HG03175 (cell line): ENCODE measurements around the gene HNRNPA2B1.
"Not testable (repeated sequence)": the region's sequence is repeated elsewhere in the genome, so short reads cannot be mapped to it uniquely, and the experiment has no call there.

Experiments used
- ATAC-seq: cut with Tn5 transposase; IDR thresholded peaks from one replicate; pipeline ENCODE4 v1.9.1; 2021; ENCODE audit warnings: mild to moderate bottlenecking, moderate library complexity; ENCODE audit not compliant: unreplicated experiment

Gene HNRNPA2B1

DNA sequence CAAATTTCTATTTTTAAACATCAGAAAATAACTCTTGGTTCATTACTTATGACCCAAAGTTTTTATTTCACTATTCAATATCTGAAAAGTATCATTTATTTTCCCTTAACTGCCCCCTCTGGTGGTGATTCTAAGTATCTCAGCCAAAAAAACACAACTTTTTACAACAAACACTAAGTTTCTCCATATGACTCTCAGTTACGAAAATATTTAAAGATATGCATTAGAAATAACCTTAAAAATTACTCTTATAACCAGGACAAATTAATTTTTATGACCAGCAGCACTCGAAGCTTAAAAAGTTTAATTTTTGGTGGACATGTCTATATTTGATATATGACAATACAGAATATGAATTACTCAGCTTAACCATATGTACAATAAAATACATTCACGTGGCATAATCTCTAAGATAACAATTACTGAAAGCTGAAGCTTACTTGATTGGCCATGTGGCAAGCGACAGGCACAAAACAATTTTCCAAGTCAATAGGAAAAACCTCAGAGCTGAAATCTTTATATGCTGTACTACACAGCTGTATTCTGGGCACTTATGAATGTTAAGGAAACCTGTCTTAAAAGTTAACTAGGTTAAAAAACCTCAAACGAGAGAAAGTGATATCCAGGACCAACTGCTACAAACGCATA is 2.3 kb downstream of the HNRNPA2B1 start:
- no peak for ATAC-seq

GRCh38 chr7:26197153-26198115 is 3.1 kb downstream of the HNRNPA2B1 start:
- no peak for ATAC-seq

DNA sequence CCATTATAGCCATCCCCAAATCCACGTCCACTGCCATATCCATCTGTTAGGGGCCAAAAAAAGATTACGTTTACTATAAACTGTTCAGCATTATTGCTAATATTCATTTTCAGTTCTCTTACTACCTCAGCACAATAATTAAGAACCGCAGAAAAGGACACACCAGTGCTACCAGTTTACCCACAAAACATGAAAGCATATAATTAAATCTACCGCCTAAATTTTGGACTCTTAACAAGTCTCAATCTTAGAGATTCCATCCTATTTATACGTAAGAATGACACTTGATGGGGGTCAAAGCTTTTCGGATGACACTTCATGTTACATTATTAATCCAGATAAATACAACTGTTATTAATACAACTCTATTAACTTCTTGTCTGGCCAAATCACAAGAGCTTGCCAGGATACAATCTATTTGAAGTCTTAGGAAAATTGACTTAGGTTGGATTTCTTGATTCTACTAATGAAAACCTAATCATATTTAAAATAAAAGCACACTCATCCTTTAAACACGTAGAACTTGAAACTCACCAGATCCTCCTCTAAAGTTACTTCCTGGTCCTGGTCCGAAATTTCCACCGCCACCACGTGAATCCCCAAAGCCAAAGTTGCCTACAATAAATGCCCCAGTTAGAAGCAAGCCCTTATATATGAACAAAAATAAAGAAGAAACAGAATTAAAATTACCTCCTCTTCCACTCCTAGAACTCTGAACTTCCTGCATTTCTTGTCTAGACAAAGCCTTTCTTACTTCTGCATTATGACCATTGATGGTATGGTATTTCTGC is 4.5 kb downstream of the HNRNPA2B1 start:
- ATAC-seq: no peak

DNA sequence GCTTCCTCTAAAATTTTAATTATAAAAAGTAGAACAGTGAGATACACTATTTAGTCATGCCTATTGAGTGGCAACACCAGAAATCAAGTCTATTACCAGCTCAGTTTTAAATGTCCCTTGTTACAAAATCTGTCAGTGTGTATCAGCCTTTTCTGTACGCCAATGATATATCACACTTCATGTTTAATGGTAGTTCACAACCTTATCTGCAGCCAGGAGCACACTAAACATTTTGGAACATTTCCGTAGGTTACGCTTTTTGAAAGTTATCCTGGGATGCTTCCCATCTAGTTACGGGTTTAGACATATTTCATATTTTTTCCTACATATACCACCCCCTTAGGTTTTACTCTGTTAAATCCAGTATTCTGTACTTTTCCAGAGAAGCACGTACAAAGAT is 5.4 kb downstream of the HNRNPA2B1 start:
- no peak for ATAC-seq

- not testable (repeated sequence) for ATAC-seq
Observed at GRCh38 chr7:26194764-26195163, 5.8 kb downstream of the HNRNPA2B1 start.

- ATAC-seq: no peak
Observed at GRCh38 chr7:26193432-26194207, 6.9 kb downstream of the HNRNPA2B1 start.

DNA sequence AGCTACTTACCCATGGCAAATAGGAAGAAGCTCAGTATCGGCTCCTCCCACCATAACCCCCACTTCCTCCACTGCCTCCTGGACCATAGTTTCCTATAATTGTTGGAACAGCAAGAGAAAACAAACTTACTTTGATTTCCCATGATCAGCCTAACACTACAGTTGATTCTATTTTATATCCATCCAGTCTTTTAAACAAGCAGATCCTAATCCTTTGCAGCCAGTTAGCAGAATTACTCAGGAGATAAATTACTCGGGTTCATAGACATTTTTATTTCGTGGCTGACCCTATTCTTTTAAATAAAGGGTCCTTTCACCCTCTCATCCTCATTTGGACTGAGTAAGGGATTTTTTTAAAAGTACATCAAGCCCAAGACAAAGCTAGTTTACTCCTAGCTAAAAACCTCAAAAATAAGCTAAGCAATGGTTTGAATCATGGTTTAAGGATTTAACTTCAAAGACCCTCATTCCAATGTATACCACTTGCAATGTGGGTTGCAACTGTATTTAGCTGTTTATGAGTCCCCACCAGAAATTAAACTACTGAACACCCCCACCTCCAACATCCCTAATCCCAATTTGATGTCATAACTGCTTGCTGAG is 8.0 kb downstream of the HNRNPA2B1 start:
- ATAC-seq: no peak

DNA sequence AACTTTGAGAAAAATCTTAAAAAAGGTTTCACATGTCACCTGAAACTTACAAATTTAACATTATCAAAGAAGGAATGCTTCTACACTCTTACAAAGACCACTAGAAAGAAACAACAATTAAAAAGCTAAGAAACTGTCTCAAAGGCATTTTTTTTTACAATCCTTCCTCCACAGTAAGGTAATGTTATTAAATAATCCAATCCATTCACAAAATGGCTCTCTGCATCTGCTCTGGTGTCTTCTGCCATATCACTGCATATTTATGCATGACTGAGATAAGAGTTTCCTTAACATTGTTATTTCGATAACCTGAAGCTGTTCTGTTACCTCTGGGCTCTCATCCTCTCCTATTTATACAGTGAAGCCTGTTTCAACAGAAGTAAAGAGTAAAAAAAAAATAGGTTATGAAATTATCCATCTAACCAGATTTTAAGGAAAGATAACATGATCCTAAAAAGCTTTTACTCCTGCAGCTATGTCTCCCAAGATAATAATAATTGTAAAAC is 8.5 kb downstream of the HNRNPA2B1 start:
- no peak for ATAC-seq

DNA sequence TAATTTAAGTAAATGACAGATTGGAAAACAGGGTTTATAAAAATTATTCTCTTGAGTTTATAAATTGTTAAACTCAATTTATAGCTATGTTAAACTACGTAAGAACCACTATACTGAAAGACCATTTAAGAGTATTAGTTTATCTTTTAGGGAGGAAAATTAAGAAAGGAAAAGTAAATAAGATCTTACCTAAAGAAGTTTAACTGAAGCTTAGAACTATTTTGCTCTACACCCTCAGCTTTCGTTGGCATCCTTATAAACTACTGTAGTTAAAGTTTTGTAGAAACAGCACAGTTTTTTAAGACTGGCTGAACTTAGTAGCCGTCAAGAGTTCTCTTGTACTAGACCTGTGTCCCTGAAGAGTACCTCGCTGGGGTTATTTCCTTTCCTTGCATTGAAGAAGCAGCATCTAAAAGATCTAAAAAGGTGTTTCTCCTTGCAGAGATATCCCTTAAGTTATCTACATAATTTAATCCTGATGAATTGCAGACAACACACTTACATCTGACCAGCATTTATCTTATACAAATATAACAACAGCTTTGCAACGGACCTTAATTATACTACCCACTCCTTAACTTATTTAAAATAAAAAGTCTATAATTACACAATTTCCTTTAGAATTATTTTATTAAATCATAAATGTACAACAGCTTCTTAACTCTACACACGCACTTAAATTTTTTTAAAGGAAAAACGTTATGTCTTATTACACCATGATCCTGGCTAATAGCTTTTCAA is 9.1 kb downstream of the HNRNPA2B1 start:
- no peak for ATAC-seq

- ATAC-seq: no peak
Observed at GRCh38 chr7:26190417-26190869, 10.1 kb downstream of the HNRNPA2B1 start.

DNA sequence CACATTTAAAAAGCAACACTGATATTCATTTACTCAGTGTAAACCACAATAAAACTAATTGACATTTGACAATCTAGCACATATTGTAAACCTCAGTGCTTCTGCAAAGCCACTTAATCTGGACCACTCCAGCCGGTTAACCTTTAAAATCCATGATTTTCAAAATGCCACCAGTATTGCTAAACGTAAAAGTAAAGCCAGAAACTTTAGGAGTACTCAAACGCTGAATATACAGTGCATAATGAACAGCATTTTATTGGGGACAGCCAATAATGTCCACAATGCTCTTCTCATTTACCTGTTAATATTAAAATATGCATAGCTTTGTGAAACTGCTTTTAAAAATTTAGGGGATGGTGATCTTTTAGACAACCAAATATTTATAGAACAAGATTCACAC is 10.8 kb downstream of the HNRNPA2B1 start:
- ATAC-seq: no peak

GRCh38 chr7:26188957-26189541 is 11.5 kb downstream of the HNRNPA2B1 start:
- ATAC-seq: no peak

- ATAC-seq: no peak
Observed at GRCh38 chr7:26188206-26188956, 12.2 kb downstream of the HNRNPA2B1 start.

DNA sequence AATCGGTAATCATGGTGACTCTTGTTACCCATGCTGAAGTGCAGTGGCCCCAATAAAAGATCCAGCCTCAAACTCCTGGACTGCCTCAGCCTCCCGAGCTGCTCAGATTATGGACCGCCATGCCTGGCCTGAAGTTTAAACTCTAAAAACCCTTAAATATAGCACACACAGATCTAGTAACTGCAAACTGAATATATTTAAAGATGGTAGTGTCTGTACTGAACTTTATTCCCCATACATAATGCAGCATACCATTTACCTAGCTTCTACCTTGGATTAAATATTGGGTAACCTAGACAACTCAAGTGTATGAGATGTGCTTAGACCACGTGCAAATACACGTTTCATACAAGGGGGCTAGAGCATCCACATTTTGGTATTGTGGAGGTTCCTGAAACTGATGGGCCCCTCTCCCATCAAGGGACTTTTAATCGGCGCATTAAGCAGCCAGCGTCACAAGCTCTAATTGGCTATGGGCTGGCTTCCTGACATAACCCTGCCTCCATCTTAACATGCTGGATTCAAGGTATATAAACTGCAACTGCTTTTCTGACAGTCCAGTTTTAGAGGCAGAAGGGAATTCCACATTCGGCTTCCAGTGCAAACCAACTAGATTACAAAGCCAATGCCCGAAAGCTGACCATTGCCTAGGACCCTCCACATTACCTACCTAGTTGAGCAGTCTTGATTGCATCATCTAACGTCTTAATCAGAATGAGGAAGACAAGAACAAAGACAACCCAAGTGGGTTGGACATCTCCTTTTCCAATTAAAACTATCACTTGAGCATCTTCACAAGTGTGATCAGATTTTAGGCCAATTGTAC is 13.0 kb downstream of the HNRNPA2B1 start:
- no peak for ATAC-seq

DNA sequence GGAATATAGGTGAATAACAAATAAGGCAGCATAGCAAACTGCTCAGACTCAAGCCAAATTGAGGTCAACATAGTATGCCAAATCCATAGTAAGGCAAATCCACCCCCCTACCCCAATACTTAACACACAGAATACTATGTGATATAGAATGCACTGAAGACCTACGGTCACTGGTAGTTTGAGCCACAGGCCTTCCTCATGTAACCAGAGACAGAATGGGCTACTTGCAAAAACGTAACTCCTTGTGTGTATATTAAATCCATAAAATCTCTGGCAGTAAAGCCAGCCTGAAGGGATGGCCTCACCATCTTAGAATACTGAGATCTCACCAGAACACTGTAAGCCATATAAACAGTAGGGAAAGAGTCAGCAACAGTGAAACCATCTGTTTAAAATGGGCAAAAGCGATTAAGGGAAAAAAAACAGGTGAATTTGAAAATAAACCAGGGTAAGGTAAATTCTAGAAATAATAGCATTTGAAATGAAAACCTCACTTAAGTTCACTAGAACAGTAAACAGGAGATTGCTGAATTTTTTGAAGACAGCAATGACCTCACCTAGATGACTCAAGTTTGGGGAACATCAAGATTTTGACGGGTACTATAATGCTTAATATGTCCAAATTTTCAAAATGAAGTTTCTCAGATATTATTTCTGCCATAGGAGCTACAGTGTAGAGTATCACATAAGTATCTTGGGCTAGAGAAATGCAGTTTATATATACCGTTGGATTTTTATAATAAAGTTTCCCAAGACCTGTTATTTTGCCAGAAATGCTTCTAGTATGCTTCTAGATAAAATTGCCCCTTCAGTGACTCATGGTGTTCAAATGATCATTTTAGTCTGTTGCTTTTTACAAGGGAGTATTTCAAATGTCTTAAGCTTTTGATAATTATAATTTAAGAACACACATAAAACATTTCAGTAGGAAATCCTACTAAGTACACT is 13.9 kb downstream of the HNRNPA2B1 start:
- ATAC-seq: no peak

DNA sequence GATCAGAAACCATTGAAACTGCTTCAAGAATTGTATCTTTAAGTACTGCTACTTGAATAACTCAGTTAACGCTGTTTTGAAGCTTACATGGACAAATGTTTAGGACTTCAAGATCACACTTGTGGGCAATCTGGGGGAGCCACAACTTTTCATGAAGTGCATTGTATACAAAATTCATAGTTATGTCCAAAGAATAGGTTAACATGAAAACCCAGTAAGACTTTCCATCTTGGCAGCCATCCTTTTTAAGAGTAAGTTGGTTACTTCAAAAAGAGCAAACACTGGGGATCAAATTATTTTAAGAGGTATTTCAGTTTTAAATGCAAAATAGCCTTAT is 14.7 kb downstream of the HNRNPA2B1 start:
- ATAC-seq: no peak
